ENCODE results near the gene PRKG1.

DNA sequence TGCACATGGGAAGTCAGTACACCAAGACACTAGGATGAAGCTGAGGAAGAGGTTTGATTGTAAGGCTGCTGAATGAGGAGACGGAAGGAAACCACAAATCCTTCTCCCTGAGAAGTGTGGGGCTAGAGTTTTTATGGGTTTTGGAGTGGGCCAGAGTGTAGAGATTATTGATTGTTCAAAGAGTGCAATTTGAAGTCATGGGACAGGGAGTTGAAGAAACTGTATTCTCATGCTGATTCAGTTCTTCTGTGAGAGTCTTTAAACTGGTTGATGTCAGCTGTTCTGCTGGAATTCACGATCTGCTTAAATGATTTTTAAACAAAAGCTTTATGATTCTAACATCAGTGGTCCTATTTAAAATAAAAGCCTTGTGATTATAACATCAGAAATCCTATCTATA lies 533.9 kb downstream of the PRKG1 start:
- TF ChIP-seq, protein P1, sequence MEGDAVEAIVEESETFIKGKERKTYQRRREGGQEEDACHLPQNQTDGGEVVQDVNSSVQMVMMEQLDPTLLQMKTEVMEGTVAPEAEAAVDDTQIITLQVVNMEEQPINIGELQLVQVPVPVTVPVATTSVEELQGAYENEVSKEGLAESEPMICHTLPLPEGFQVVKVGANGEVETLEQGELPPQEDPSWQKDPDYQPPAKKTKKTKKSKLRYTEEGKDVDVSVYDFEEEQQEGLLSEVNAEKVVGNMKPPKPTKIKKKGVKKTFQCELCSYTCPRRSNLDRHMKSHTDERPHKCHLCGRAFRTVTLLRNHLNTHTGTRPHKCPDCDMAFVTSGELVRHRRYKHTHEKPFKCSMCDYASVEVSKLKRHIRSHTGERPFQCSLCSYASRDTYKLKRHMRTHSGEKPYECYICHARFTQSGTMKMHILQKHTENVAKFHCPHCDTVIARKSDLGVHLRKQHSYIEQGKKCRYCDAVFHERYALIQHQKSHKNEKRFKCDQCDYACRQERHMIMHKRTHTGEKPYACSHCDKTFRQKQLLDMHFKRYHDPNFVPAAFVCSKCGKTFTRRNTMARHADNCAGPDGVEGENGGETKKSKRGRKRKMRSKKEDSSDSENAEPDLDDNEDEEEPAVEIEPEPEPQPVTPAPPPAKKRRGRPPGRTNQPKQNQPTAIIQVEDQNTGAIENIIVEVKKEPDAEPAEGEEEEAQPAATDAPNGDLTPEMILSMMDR (conservative IDR thresholded peaks at IDR 0.05 in 1 of 2, IDR thresholded peaks at IDR 0.05 in 1 of 2; ENCODE audit: low read depth in 1 of 2, low read length in 2 of 2) = no peak
- TF ChIP-seq EZH2 (IDR thresholded peaks at IDR 0.05; ENCODE audit: low read length, missing control alignments) = no peak
